BE2C (cell line): ENCODE measurements around the gene STRIP2.
"Not testable (repeated sequence)": the region's sequence is repeated elsewhere in the genome, so short reads cannot be mapped to it uniquely, and the experiment has no call there.

Experiments
- DNase-seq: peaks from one replicate; pipeline ENCODE4 v3.0.0-alpha.2; 2020
- H3K27me3 ChIP-seq: fragments of 250-450 bp; sonication (Bioruptor Pico); 2 replicates; pipeline ENCODE4 v1.5.1; 2020; ENCODE audit warnings: mild to moderate bottlenecking
- H3K36me3 ChIP-seq: fragments of 250-450 bp; sonication (Bioruptor Pico); 2 replicates; pipeline ENCODE4 v1.5.1; 2020; ENCODE audit warnings: mild to moderate bottlenecking
- H3K4me1 ChIP-seq: fragments of 250-450 bp; sonication (Bioruptor Pico); 2 replicates; pipeline ENCODE4 v1.5.1; 2020
- H3K4me3 ChIP-seq: 2 replicates; pipeline ENCODE4 v1.5.1; 2011; ENCODE audit warnings: low read depth, low read length
- H3K9me3 ChIP-seq: fragments of 250-450 bp; sonication (Bioruptor Pico); 2 replicates; pipeline ENCODE4 v1.5.1; 2020
- TF ChIP-seq, protein P1 (sequence below): IDR thresholded peaks from 2 replicates; pipeline ENCODE4 v1.5.1; 2012; ENCODE audit warnings: mild to moderate bottlenecking, low read depth, low read length

STRIP2 gene

DNA sequence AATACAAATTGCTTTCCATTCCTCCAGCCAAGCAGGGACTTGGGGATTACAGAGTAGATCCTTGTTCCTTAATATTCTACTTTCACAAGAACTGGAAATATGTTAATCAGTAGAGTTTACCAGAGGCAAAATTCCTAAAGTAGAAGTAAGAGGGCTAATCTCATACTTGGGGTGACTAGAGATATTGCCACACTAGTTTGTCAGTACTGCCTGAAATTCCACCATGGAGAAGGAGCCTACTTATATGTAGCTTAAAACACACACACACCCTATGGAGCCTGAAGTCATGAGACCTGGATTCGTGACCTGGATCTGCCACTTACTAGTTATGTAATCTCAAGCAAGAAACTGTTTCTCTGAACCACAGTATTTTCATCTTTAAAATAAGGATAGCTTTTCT, 33.9 kb downstream of the STRIP2 start:
- Histone ChIP-seq H3K4me1 (peaks cover 3% of the 10 kb centered on the region; the same call in 1 of the 2 replicates), H3K9me3 (no peaks in the 10 kb centered on the region), H3K36me3 (no peaks in the 10 kb centered on the region), H3K4me3 (no peak overlapping the region), H3K27me3 (no peaks in the 10 kb centered on the region)
- DNase-seq, result no peak
- TF ChIP-seq, protein P1, sequence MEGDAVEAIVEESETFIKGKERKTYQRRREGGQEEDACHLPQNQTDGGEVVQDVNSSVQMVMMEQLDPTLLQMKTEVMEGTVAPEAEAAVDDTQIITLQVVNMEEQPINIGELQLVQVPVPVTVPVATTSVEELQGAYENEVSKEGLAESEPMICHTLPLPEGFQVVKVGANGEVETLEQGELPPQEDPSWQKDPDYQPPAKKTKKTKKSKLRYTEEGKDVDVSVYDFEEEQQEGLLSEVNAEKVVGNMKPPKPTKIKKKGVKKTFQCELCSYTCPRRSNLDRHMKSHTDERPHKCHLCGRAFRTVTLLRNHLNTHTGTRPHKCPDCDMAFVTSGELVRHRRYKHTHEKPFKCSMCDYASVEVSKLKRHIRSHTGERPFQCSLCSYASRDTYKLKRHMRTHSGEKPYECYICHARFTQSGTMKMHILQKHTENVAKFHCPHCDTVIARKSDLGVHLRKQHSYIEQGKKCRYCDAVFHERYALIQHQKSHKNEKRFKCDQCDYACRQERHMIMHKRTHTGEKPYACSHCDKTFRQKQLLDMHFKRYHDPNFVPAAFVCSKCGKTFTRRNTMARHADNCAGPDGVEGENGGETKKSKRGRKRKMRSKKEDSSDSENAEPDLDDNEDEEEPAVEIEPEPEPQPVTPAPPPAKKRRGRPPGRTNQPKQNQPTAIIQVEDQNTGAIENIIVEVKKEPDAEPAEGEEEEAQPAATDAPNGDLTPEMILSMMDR, result no peak

DNA sequence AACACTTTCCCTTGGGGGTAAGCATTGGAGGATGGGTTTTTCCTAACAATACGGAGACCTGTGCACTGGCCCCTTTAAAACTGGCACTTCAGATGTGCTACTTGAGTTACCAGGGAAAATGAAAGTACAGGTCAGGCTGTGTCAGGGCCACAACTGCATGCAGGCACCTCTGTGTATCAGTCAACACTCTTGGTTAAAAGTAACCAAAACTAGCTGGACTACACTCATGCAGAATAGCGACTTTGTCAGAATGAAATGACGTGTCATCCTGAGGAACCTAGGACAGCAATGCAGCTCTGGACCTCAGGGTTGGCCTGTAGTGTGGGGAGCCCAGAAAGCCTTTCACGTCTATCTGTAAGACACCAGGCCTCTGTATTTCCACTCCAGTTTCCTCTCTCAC, 34.3 kb downstream of the STRIP2 start:
- no peaks in the 10 kb centered on the region for H3K27me3 ChIP-seq
- TF ChIP-seq, protein P1, result no peak
- peaks cover 3% of the 10 kb centered on the region; the same call in 1 of the 2 replicates for H3K4me1 ChIP-seq
- H3K9me3 ChIP-seq, result no peaks in the 10 kb centered on the region
- no peak for DNase-seq
- no peaks in the 10 kb centered on the region for H3K36me3 ChIP-seq
- no peak overlapping the region for H3K4me3 ChIP-seq

GRCh38 chr7:129469930-129470329, 35.7 kb downstream of the STRIP2 start:
- Histone ChIP-seq H3K27me3 (no peaks in the 10 kb centered on the region), H3K4me1 (peaks cover 3% of the 10 kb centered on the region; the same call in 1 of the 2 replicates), H3K9me3 (no peaks in the 10 kb centered on the region), H3K36me3 (no peaks in the 10 kb centered on the region), H3K4me3 (no peak overlapping the region)
- TF ChIP-seq, protein P1, result no peak
- no peak for DNase-seq

DNA sequence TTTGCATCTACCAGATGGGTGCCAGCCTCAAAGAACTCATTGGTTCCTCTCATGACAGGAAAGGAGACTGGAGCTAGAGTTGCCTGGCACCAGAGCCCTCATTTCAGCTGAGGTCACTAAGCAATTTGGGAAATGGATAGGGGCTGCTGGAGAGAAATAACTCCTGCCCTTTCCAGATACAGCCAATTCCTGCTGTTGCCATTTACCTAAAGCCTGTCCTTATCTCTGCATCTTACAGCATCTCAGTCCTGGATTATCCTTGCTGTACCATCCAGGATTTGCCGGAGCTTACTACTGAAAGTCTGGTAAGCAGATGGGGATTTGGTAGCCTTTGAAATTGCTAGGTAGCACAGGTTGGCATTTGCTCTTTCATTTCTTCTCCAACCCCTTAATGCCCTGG, 36.2 kb downstream of the STRIP2 start:
- Histone ChIP-seq H3K36me3 (no peaks in the 10 kb centered on the region), H3K27me3 (no peaks in the 10 kb centered on the region), H3K9me3 (no peaks in the 10 kb centered on the region), H3K4me3 (no peak overlapping the region), H3K4me1 (peaks cover 3% of the 10 kb centered on the region; the same call in 1 of the 2 replicates)
- TF ChIP-seq, protein P1, result no peak
- no peak for DNase-seq

- Histone ChIP-seq H3K27me3 (no peaks in the 10 kb centered on the region), H3K4me1 (no peaks in the 10 kb centered on the region), H3K4me3 (no peak overlapping the region), H3K9me3 (no peaks in the 10 kb centered on the region), H3K36me3 (no peaks in the 10 kb centered on the region)
- DNase-seq, result no peak
- TF ChIP-seq, protein P1, result no peak
These were observed 37.2 kb downstream of the STRIP2 start for GRCh38 chr7:129471402-129471827.

- not testable (repeated sequence) for H3K9me3 ChIP-seq, DNase-seq, H3K4me1 ChIP-seq, H3K36me3 ChIP-seq, H3K4me3 ChIP-seq, H3K27me3 ChIP-seq
These were observed 41.7 kb downstream of the STRIP2 start for GRCh38 chr7:129475931-129476330.

- not testable (repeated sequence) for DNase-seq, H3K4me3 ChIP-seq, H3K9me3 ChIP-seq, H3K4me1 ChIP-seq, H3K36me3 ChIP-seq, H3K27me3 ChIP-seq
These were observed 42.2 kb downstream of the STRIP2 start for GRCh38 chr7:129476398-129476797.
